SU-DHL-6 (cell line): ENCODE measurements around the gene NNAT.

Source experiments
- H2AFZ ChIP-seq: fragments of 200-600 bp; sonication (generic); 2 replicates; pipeline ENCODE4 v1.6.1; 2014; ENCODE audit warnings: low read depth, mild to moderate bottlenecking, moderate library complexity, mixed read lengths, antibody characterized with exemption, low read length; ENCODE audit not compliant: severe bottlenecking
- H3F3A ChIP-seq: fragments of 200-600 bp; shearing (Covaris generic); 2 replicates; pipeline ENCODE4 v1.6.0; 2016; ENCODE audit warnings: antibody characterized with exemption, mild to moderate bottlenecking; ENCODE audit not compliant: insufficient read depth
- H3K27ac ChIP-seq: fragments of 200-600 bp; sonication (generic); 2 replicates; pipeline ENCODE4 v1.5.1; 2016; ENCODE audit warnings: low read depth, mild to moderate bottlenecking, low read length, moderate library complexity, mixed read lengths
- H3K27me3 ChIP-seq: fragments of 200-600 bp; sonication (generic), shearing (Covaris generic); 2 replicates; pipeline ENCODE4 v1.6.0; 2014; ENCODE audit warnings: mild to moderate bottlenecking, low read length
- H3K36me3 ChIP-seq: fragments of 200-600 bp; sonication (generic); 2 replicates; pipeline ENCODE4 v1.6.1; 2014; ENCODE audit warnings: mild to moderate bottlenecking, low read length, mixed read lengths
- H3K4me2 ChIP-seq: fragments of 300-600, 200-600 bp; shearing (Covaris generic), sonication (generic); 2 replicates; pipeline ENCODE4 v1.6.0; 2014; ENCODE audit warnings: low read length, low read depth, mild to moderate bottlenecking; ENCODE audit not compliant: poor library complexity, severe bottlenecking
- H3K4me3 ChIP-seq: fragments of 200-600 bp; sonication (generic); 2 replicates; pipeline ENCODE4 v1.5.1; 2014; ENCODE audit warnings: antibody characterized with exemption, low read length, mild to moderate bottlenecking, mixed read lengths; ENCODE audit not compliant: insufficient read depth, poor library complexity, severe bottlenecking
- H3K79me2 ChIP-seq: fragments of 200-600 bp; sonication (generic); 2 replicates; pipeline ENCODE4 v1.6.1; 2014; ENCODE audit warnings: mild to moderate bottlenecking, low read length, moderate library complexity; ENCODE audit not compliant: insufficient read depth
- H3K9ac ChIP-seq: fragments of 200-600 bp; sonication (generic); 2 replicates; pipeline ENCODE4 v1.7.0; 2014; ENCODE audit warnings: mild to moderate bottlenecking, low read length
- H3K9me2 ChIP-seq: fragments of 200-600 bp; sonication (generic); replicated peaks from 2 replicates; pipeline ENCODE4 v1.6.1; 2014; ENCODE audit warnings: low read length; ENCODE audit not compliant: insufficient read depth
- H3K9me3 ChIP-seq: fragments of 200-600 bp; sonication (generic); 2 replicates; pipeline ENCODE4 v1.6.1; 2014; ENCODE audit warnings: low read length, mixed read lengths; ENCODE audit not compliant: insufficient read depth
- H4K20me1 ChIP-seq: fragments of 200-600 bp; sonication (generic); 2 replicates; pipeline ENCODE4 v1.6.1; 2014; ENCODE audit warnings: low read depth, mild to moderate bottlenecking, antibody characterized with exemption, low read length, moderate library complexity, mixed read lengths
- CTCF ChIP-seq: fragments of 200-600 bp; sonication (generic); IDR thresholded peaks from one replicate; pipeline ENCODE4 v1.5.1; 2017; ENCODE audit warnings: antibody characterized with exemption, mild to moderate bottlenecking, low read length, moderate library complexity; ENCODE audit not compliant: insufficient read depth, poor library complexity, severe bottlenecking
- EZH2phosphoT487 ChIP-seq: fragments of 200-600 bp; sonication (generic), shearing (Covaris generic); conservative IDR thresholded peaks from 2 replicates; pipeline ENCODE4 v1.6.1; 2018; ENCODE audit warnings: mild to moderate bottlenecking, antibody characterized with exemption, low read length, moderate library complexity, mixed read lengths

NNAT gene

GRCh38 chr20:37530696-37531095 is 9.6 kb downstream of the NNAT start:
- H3K4me3 ChIP-seq, result no peak overlapping the region
- no peaks in the 10 kb centered on the region for H3K36me3 ChIP-seq
- 0 out of 2 replicates have a peak, but pooled peaks cover 6% of the 10 kb centered on the region for H3K79me2 ChIP-seq
- no peak overlapping the region for H3K4me2 ChIP-seq
- H3K27ac ChIP-seq, result no peak overlapping the region
- no peaks in the 10 kb centered on the region for H3F3A ChIP-seq
- H4K20me1 ChIP-seq, result no peaks in the 10 kb centered on the region; the same call in 1 of the 2 replicates
- H3K9me2 ChIP-seq, result no peaks in the 10 kb centered on the region
- no peak overlapping the region for H3K9ac ChIP-seq
- H3K27me3 ChIP-seq, result no peaks in the 10 kb centered on the region
- H2AFZ ChIP-seq, result no peak overlapping the region
- TF ChIP-seq EZH2phosphoT487, result no peak
- TF ChIP-seq CTCF, result no peak
- H3K9me3 ChIP-seq, result no peaks in the 10 kb centered on the region

- H3K9ac ChIP-seq, result no peak overlapping the region
- no peak overlapping the region for H3K27ac ChIP-seq
- no peaks in the 10 kb centered on the region for H3K27me3 ChIP-seq
- H3K36me3 ChIP-seq, result no peaks in the 10 kb centered on the region
- H2AFZ ChIP-seq, result no peak overlapping the region
- H3F3A ChIP-seq, result no peaks in the 10 kb centered on the region
- no peaks in the 10 kb centered on the region; the same call in 1 of the 2 replicates for H4K20me1 ChIP-seq
- H3K9me3 ChIP-seq, result no peaks in the 10 kb centered on the region
- no peak overlapping the region for H3K4me2 ChIP-seq
- H3K4me3 ChIP-seq, result no peak overlapping the region
- H3K9me2 ChIP-seq, result no peaks in the 10 kb centered on the region
- no peak for TF ChIP-seq EZH2phosphoT487
- TF ChIP-seq CTCF, result no peak
- no peaks in the 10 kb centered on the region for H3K79me2 ChIP-seq
These were observed 10.8 kb downstream of the NNAT start for GRCh38 chr20:37531856-37532255.

GRCh38 chr20:37533154-37533715 is 12.2 kb downstream of the NNAT start:
- H3K27me3 ChIP-seq, result no peaks in the 10 kb centered on the region
- H3K9me3 ChIP-seq, result no peaks in the 10 kb centered on the region
- H3K27ac ChIP-seq, result no peak overlapping the region
- H3K4me3 ChIP-seq, result no peak overlapping the region
- no peak overlapping the region for H3K4me2 ChIP-seq
- H3K9me2 ChIP-seq, result no peaks in the 10 kb centered on the region
- H3K79me2 ChIP-seq, result no peaks in the 10 kb centered on the region
- no peak overlapping the region for H2AFZ ChIP-seq
- H3F3A ChIP-seq, result no peaks in the 10 kb centered on the region
- H3K36me3 ChIP-seq, result no peaks in the 10 kb centered on the region
- H4K20me1 ChIP-seq, result no peaks in the 10 kb centered on the region
- TF ChIP-seq EZH2phosphoT487 (no peak), CTCF (no peak)
- H3K9ac ChIP-seq, result no peak overlapping the region
